Right atrium auricular region (tissue), 2 donors: Measurements from ENCODE around the gene ASCC3. TPM values are rescaled to one million over a fixed set of nuclear protein-coding genes. Genes with fewer than 3 reads are reported as not detected.

Experiments
- DNase-seq: peaks from one replicate; pipeline ENCODE4 v3.0.0-alpha.2; 2019; ENCODE audit warnings: low spot score
- H3K27ac ChIP-seq, 2 donors: fragments of 200-600 bp; sonication (generic); 1 replicate in 1 of 2; 2 replicates in 1 of 2; pipeline ENCODE4 v1.5.1; 2016 to 2019
- H3K27me3 ChIP-seq, 2 donors: fragments of 200-600 bp; sonication (generic); one replicate each; pipeline versions ENCODE4 v1.5.1 to v1.6.0; 2017 to 2019
- H3K36me3 ChIP-seq: fragments of 200-600 bp; sonication (generic); one replicate; pipeline ENCODE4 v1.5.1; 2016
- H3K4me1 ChIP-seq, 2 donors: fragments of 200-600 bp; sonication (generic); one replicate each; pipeline versions ENCODE4 v1.5.1 to v1.6.0; 2017 to 2019
- H3K4me3 ChIP-seq, 2 donors: fragments of 200-600 bp; sonication (generic); 1 replicate in 1 of 2; 2 replicates in 1 of 2; pipeline ENCODE4 v1.5.1; 2017 to 2019; ENCODE audit warnings: mild to moderate bottlenecking in 1 of 2, moderate library complexity in 1 of 2
- H3K9me3 ChIP-seq, 2 donors: fragments of 200-600 bp; sonication (generic); one replicate each; pipeline ENCODE4 v1.5.1; 2019
- total RNA-seq, 2 donors: library from RNA; depleted of rRNA; stranded (reverse); fragments of >200 nt; gene quantifications; one replicate each; pipeline ENCODE4 v1.1.0, GENCODE V29; 2016
- TF ChIP-seq, protein P1 (sequence below), 2 donors: fragments of 200-600 bp; sonication (generic); IDR thresholded peaks; one replicate each; pipeline ENCODE4 v1.5.1; 2019; ENCODE audit warnings: antibody characterized with exemption in 2 of 2

ASCC3 gene
- total RNA-seq, 2 donors from 2014 or later, result 18.7 to 20.0 TPM

GRCh38 chr6:100574836-100575235 lies 306.3 kb downstream of the ASCC3 start:
- Histone ChIP-seq H3K27me3 (no peaks in the 10 kb centered on the region), H3K4me1 (no peaks in the 10 kb centered on the region), H3K4me3 (no peak overlapping the region), H3K9me3 (peaks cover 0 to 3% of the 10 kb centered on the region in 2 donors), H3K36me3 (no peaks in the 10 kb centered on the region), H3K27ac (no peak overlapping the region)
- TF ChIP-seq, protein P1, sequence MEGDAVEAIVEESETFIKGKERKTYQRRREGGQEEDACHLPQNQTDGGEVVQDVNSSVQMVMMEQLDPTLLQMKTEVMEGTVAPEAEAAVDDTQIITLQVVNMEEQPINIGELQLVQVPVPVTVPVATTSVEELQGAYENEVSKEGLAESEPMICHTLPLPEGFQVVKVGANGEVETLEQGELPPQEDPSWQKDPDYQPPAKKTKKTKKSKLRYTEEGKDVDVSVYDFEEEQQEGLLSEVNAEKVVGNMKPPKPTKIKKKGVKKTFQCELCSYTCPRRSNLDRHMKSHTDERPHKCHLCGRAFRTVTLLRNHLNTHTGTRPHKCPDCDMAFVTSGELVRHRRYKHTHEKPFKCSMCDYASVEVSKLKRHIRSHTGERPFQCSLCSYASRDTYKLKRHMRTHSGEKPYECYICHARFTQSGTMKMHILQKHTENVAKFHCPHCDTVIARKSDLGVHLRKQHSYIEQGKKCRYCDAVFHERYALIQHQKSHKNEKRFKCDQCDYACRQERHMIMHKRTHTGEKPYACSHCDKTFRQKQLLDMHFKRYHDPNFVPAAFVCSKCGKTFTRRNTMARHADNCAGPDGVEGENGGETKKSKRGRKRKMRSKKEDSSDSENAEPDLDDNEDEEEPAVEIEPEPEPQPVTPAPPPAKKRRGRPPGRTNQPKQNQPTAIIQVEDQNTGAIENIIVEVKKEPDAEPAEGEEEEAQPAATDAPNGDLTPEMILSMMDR (IDR thresholded peaks at IDR 0.05), result no peak
- no peak for DNase-seq

GRCh38 chr6:100573166-100573565 lies 308.0 kb downstream of the ASCC3 start:
- no peak overlapping the region for H3K27ac ChIP-seq
- no peaks in the 10 kb centered on the region for H3K36me3 ChIP-seq
- TF ChIP-seq, protein P1 (IDR thresholded peaks at IDR 0.05), result no peak
- H3K4me3 ChIP-seq, result no peak overlapping the region
- H3K4me1 ChIP-seq, result no peaks in the 10 kb centered on the region
- DNase-seq, result no peak
- no peaks in the 10 kb centered on the region for H3K9me3 ChIP-seq
- H3K27me3 ChIP-seq, result no peaks in the 10 kb centered on the region

- Histone ChIP-seq H3K27ac (no peak overlapping the region), H3K36me3 (no peaks in the 10 kb centered on the region), H3K9me3 (no peaks in the 10 kb centered on the region), H3K4me3 (no peak overlapping the region), H3K4me1 (no peaks in the 10 kb centered on the region), H3K27me3 (no peaks in the 10 kb centered on the region)
- TF ChIP-seq, protein P1 (IDR thresholded peaks at IDR 0.05), result no peak
- no peak for DNase-seq
Measured at GRCh38 chr6:100568255-100568654, 312.9 kb downstream of the ASCC3 start.

GRCh38 chr6:100566563-100566962 lies 314.6 kb downstream of the ASCC3 start:
- DNase-seq, result no peak
- Histone ChIP-seq H3K9me3 (no peaks in the 10 kb centered on the region), H3K27me3 (no peaks in the 10 kb centered on the region), H3K4me1 (no peaks in the 10 kb centered on the region), H3K27ac (no peak overlapping the region), H3K4me3 (no peak overlapping the region), H3K36me3 (no peaks in the 10 kb centered on the region)
- TF ChIP-seq, protein P1 (IDR thresholded peaks at IDR 0.05), result no peak

DNA sequence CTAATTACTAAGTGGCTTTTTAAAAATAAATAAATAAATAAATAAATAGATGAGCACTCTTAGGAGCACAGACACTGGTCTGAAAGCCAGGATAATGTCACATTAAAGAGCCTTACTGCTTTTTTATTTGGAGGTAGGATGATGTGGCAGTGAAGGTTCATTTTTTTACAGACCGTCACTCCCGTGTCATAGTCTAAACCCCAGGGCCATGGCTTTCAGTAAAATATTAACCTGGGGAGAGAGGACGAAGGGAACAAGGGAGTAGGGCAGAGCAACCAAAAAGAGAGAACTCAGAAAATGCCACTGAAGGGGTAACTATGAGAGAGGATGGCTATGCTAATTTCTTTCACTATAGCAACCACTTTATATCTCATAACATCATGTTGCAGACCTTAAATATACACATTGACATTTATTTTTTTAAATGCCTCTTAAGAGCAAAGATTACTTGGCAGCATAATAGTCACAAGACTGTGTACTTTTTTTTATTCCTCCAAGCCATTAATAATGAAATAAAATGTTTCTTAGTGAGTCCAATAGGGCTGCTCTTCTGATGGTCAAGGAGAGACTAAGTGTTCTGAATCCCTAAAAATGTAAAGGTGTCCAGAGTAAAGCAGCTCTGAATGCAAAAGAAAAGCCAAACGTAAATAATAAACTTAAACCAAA lies 315.6 kb downstream of the ASCC3 start:
- H3K27me3 ChIP-seq, result no peaks in the 10 kb centered on the region
- no peak overlapping the region for H3K4me3 ChIP-seq
- no peak overlapping the region for H3K27ac ChIP-seq
- no peaks in the 10 kb centered on the region for H3K9me3 ChIP-seq
- H3K4me1 ChIP-seq, result no peaks in the 10 kb centered on the region
- H3K36me3 ChIP-seq, result no peaks in the 10 kb centered on the region
- no peak for DNase-seq
- TF ChIP-seq, protein P1 (IDR thresholded peaks at IDR 0.05), result no peak

GRCh38 chr6:100559859-100560258 lies 321.3 kb downstream of the ASCC3 start:
- TF ChIP-seq, protein P1 (IDR thresholded peaks at IDR 0.05), result no peak
- Histone ChIP-seq H3K27ac (no peak overlapping the region), H3K9me3 (no peaks in the 10 kb centered on the region), H3K27me3 (no peaks in the 10 kb centered on the region), H3K36me3 (no peaks in the 10 kb centered on the region), H3K4me1 (no peaks in the 10 kb centered on the region), H3K4me3 (no peak overlapping the region)
- no peak for DNase-seq
